GM19238 (cell line): ENCODE results near the gene SNX13.

Experiments used
- DNase-seq: peaks from one replicate; pipeline ENCODE4 v3.0.0; 2011; ENCODE audit warnings: low spot score; ENCODE audit not compliant: insufficient read length

SNX13 gene

GRCh38 chr7:17946591-17946990 is 6.3 kb upstream of the SNX13 start:
- no peak for DNase-seq

DNA sequence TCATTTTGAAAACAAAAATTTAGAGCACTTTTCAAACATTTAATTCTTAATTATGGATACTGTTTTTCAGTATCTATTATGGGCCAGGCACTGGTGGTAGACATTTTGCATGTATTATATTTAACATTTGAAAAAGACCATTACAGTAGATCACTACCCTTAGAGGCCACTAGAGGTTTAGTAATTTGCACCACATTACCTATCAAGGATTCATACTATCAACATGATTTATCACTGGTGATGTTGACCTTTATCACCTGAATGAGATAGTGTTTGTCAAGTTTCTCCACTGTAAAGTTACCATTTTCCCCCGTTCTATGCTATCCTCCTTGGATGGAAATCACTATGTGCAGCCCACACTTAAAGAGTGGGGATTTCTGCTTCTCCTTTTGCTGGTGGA is 4.4 kb upstream of the SNX13 start:
- DNase-seq = no peak

DNA sequence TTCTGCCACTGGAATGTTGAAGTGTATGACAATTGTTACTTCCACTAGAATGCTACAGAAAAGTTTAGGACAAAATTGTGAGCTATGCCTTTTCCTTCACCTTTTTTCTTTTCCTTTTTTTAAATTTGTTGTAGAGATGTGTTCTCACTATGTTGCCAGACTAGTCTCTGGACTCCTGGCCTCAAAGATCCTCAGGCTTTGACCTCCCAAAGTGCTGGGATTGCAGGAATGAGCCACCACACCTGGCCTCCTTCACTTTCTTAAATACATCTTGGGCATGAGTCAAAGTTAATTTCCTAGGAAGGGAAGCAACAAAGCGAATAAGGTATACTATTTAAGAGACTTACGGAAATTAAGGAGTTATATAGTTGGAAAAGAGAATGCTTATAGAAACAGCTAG is 2.7 kb upstream of the SNX13 start:
- DNase-seq = no peak

DNA sequence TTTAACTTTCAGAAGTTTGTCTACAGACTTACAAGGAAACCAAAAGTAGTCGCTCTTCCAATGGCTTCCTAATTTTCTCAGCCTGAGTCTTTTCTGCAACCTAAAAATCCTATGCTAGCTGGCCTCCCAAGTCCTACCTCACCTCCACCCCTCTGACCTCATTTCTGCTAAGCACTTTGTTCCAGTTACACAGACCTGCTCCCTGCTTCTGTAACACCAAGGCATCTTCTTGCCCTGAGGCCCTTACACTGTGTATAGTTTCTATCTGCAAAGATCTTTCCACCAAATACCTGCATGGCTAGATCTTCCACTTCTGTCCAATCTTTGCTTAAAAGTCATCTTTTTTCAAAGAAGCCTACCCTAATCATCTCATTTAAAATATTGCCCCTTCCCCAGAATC is 1.9 kb upstream of the SNX13 start:
- DNase-seq = no peak

DNA sequence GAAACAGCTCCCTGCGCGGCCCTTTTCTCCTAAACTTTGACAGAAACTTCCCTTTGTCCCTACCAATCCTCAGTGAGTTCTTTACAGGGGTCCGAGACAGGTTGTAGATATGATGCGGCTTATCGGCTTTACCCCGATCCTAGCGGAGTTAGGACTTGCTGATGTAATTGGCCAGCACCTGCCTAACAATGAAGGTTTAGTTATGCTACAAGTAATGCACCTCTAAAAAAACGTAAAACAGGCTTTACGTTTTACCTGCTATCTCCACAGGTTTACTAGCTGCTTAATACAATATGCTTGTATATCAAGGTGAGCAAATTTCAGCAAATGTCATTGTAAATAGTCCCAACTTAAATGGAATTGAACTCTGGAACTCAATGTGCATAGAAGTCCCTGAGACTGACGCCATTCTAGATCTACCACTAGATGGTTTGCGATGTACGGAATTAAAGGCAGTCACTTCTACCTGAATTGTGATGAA is 697 bp upstream of the SNX13 start:
- no peak for DNase-seq

DNA sequence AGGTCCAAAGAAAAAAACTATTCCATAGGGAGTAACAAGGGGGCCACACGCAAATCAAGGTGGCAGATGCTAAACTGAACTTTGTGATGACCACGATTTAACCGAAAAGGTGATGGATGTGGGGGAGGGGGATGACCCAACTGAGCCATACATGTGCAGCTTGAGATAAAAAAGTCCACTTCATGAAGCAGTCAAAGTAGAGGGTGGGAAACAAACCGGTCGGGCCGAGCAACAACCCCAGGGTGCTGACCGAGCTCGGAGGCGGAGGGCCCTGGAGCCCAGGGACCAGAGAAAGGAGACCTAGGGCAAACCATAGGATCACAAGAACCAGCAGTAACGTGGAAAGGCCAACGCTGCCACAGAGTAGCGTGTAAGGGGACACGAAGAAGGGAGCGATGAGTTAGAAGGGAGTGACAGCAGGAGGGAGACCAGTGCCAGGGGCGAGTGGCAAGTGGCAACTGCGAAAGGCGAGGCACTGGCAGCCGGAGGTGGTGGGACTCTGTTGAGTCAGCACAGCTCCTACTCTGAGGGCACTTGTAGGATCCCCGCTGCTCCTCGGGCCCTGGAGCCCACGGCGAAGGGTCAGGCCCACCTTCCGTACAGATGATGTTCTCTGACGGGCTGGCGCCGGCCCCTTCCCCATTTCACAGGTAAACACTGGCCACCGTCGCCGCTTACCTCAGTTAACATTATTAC is 540 bp downstream of the SNX13 start:
- peak; percentile 12 for DNase-seq

- no peak for DNase-seq
Observed at GRCh38 chr7:17939211-17939605, 1.1 kb downstream of the SNX13 start.

- no peak for DNase-seq
Observed at GRCh38 chr7:17937506-17938120, 2.7 kb downstream of the SNX13 start.

GRCh38 chr7:17936321-17936720 is 4.0 kb downstream of the SNX13 start:
- no peak for DNase-seq

GRCh38 chr7:17934612-17935240 is 5.6 kb downstream of the SNX13 start:
- no peak for DNase-seq

- no peak for DNase-seq
Observed at GRCh38 chr7:17934094-17934493, 6.2 kb downstream of the SNX13 start.

DNA sequence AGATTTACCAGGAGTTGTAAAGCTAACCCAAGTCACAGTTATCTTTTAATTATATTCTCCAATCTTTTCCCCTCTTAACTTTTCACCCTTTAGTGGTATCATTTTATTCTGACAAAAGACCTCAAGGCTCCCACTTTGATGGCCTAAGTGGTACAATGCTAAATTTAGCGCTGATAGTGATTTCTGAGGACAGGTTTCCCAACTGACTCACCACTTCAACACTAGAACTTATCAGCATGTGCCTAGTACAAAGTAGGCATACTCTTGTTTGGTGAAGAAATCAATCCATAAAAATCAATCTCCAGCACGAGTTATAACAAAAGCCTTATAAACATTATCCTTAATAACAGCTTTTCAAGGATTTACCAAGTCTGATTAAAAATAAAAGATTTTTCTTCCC is 7.5 kb downstream of the SNX13 start:
- DNase-seq = no peak

DNA sequence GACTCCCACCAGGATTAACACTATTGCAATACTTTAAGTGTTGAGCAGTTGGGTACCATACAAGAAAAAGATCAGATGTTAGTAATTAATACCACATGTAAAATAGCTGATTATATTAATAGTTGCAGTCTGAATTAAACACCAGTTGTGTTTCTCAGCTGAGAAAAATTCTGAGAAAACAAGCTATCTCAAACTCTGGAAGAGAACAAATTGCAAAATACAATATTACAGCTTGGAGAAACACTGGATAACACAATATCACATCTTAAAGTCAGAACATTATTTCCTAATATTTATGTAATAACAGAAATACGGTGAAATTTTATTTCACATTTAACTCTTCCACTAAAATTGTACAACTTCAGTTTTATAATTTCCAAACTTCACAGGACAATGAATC is 9.2 kb downstream of the SNX13 start:
- no peak for DNase-seq

DNA sequence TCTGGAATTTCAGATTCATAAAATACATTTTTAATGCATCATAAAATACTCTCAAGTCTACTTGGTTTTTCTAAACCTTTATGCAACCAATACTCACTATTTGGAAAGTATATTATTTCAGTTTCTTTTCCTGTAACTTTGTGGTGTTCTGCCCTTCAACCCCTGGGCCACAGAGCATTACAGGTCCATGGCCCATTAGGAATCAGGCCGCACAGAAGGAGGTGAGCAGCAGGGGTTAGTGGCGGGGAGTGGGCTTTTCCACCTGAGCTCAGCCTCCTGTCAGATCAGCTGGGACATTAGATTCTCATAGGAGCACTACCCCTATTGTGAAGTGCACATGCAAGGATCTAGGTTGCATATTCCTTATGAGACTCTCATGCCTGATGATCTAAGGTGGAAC is 9.7 kb downstream of the SNX13 start:
- no peak for DNase-seq

DNA sequence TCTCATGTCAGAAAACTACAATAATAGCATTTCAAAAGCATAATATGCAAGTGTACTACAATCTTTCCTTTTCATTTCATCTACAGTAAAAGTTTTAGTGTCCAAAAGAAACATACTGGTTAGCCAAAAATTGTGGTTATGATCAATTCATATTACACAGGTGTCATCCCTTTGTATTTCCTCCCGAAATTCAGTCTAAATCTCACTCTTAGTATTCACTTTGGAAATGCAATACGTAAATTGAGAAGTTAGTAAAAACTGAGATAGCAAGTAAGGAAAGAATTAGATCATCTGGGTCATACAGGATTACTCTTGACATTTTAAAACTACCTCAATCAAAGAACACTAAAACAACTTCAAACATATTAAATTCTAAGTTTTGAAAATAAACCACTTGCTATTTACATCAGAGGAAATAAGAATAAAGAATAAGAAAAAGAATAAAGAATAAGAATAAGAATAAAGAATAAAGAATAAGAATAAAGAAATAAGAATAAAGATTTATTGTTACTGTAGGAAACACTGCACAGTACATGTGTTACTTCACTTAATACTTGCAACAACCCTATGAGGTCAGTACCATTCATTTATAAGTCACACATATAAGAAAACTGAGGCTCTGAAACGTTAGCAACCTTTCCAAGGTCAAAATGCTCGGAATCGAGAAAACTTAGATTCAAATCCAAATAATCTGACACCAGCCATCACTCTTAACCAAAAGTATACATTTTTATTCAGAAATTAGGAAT is 10.5 kb downstream of the SNX13 start:
- no peak for DNase-seq

GRCh38 chr7:17928055-17928454 is 12.2 kb downstream of the SNX13 start:
- DNase-seq = no peak

DNA sequence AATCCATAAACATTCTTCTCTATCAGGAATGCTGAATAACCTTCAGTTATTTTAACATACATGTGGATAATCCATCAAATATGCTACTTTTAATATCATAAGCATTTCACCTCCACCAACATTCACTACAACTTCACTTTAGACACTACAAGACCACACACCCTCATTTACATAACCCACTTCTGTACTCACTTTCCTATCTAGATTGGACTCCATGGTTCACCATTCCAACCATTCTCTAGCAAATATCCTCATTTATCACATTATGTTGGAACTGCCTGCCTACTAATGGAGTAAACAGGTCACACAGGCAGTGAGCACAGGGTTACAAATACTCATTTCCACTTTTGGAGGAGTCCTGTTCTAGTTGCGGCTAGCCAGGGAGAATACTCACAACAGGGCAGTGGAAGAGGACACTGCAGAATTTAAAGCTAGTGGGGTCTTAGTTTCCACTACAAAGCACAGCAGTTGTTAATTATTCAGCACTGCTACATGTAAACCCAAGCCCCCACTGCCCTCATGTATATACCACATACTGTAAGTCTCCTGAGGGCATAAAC is 18.4 kb downstream of the SNX13 start:
- DNase-seq = no peak

DNA sequence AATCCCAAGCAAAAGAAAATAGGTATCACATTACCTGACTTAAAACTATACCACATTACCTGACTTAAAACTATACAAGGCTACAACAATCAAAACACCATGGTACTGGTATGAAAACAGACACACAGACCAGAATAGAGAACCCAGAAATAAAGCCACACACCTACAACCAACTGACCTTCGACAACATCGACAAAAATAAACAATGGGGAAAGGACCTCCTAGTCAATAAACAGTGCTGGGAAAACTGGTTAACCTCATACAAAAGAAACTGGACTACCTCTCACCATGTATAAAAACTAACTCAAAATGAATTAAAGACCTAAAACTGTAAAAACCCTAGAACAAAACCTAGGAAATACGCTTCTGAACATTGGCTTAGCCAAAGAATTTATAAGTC is 22.5 kb downstream of the SNX13 start:
- no peak for DNase-seq

DNA sequence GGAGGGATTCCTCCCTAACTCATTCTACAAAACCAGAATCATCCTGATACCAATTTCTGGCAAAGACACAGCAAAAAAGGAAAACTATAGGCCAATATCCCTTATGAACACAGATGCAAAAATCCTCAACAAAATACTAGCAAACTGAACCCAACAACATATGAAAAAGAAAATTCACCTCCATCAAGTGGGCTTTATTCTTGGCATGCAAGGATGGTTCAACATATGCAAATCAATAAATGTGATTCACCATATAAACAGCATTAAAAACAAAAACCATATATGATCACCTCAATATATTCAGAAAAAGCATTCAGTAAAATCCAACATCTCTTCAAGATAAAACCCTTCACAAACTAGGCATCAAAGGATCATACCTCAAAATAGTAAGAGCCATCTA is 23.5 kb downstream of the SNX13 start:
- no peak for DNase-seq

DNA sequence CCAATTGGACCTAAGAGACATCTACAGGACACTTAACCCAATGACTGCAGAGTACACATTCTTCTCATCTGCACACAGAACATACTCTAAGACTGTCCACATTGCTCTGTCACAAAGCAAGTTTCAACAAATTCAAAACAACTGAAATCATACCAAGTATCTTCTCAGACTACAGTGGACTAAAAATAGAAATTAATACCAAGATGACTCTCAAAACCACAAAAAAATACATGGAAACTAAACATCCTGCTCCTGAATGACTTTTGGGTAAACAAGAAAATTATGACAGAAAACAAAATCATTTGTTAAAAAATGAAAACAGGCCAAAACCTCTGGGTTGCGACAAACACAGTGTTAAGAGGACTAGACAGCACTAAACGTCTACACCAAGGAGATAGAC is 24.5 kb downstream of the SNX13 start:
- DNase-seq = no peak

DNA sequence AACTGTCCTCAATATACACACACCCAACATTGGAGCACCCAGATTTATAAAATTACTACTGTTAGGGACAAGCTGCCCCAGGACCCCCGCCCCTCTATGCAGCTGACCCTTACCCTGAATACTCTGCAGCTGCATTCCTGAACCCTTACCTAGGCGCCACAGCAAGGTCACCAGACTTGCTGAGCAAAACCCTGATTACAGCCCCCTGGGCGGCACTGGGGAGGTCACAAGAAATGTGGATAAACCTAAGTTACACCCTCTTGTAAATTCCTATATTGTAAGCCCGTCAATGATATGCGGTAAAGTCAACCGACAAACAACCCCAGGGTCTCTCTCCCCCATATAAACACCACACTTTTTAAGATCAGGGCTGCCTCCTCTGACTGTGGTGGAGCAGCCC is 25.1 kb downstream of the SNX13 start:
- no peak for DNase-seq

DNA sequence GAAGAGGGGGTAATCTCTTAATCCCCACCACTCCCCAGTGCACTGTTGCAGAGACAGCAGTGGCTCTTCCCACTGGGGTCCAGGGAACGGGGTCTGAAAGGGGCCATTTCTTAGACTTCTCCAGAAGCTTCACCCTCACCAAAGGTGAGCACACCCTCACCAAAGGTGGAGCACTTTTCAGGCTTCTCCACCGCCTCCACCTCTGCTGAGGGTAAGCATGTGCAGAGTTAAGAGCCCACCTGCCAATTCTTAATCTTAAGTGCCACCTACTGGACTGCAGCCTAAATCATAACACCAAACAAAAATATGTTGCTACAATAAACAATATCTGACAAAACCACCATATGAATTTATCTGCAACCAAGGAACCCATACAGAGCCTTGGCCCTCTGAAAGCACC is 27.0 kb downstream of the SNX13 start:
- no peak for DNase-seq
